Ascending aorta (tissue), 2 donors: ENCODE results near the gene SNX11. TPM values are rescaled to one million over a fixed set of nuclear protein-coding genes. Genes with fewer than 3 reads are reported as not detected.

Experiments
- DNase-seq, 2 donors: peaks; one replicate each; pipeline ENCODE4 v3.0.0-alpha.2; 2019; ENCODE audit warnings: low spot score in 2 of 2
- H3K27ac ChIP-seq, 2 donors: fragments of 200-600 bp; sonication (generic); one replicate each; pipeline ENCODE4 v1.5.1; 2016 to 2017; ENCODE audit warnings: mild to moderate bottlenecking in 1 of 2
- H3K27me3 ChIP-seq: fragments of 200-600 bp; sonication (generic); one replicate; pipeline ENCODE4 v1.5.1; 2017
- H3K36me3 ChIP-seq, 2 donors: fragments of 200-600 bp; sonication (generic); one replicate each; pipeline ENCODE4 v1.5.1; 2016
- H3K4me1 ChIP-seq, 2 donors: fragments of 200-600 bp; sonication (generic); one replicate each; pipeline ENCODE4 v1.5.1; 2016 to 2017; ENCODE audit warnings: mild to moderate bottlenecking in 1 of 2
- H3K4me3 ChIP-seq, 2 donors: fragments of 200-600 bp; sonication (generic); one replicate each; pipeline ENCODE4 v1.5.1; 2016 to 2017; ENCODE audit warnings: mild to moderate bottlenecking in 1 of 2
- H3K9me3 ChIP-seq, 2 donors: fragments of 200-600 bp; sonication (generic); one replicate each; pipeline ENCODE4 v1.5.1; 2016
- CTCF ChIP-seq, 3 experiments: fragments of 200-600 bp in 2 of 3; fragments of 450-650 bp in 1 of 3; sonication (generic) in 2 of 3; IDR thresholded peaks; one replicate each; pipeline ENCODE4 v1.5.1; 2016 to 2019; ENCODE audit warnings: antibody characterized with exemption in 3 of 3, mild to moderate bottlenecking in 1 of 3, moderate library complexity in 1 of 3
- intact Hi-C: fragments of 100-400 bp; cut with DNase I; formaldehyde crosslinking; loops from one replicate; pipeline ENCODE4 v1.15.1; 2023
- total RNA-seq: library from RNA; depleted of rRNA; stranded (reverse); fragments of >200 nt; gene quantifications from one replicate; pipeline ENCODE4 v1.1.0, GENCODE V29; 2016

Gene SNX11
- total RNA-seq, 1 donor from 2014 or later: 6.6 TPM

DNA sequence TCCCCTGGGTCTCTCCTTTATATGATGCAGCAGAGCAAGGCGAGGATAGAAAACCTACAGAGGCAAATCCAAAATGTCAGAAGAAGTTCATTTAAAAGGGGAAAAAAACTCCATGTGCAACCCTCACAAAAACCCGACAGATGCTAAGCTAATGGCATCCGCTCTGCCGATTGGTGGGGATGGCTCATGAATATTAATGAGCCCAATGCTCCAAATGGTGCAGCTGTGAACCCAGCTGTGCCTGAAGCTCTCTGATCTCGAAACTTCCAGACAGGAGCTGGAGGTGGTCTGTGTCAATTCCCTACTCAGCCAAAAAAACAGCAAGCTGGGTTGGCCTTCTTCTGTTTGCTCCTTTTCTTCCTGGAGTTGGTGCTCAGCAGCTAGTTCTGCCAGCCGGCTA is 15.5 kb downstream of the SNX11 start:
- no peaks in the 10 kb centered on the region for H3K9me3 ChIP-seq
- H3K36me3 ChIP-seq: peaks cover 38 to 69% of the 10 kb centered on the region in 2 donors
- no peak for TF ChIP-seq CTCF (IDR thresholded peaks at IDR 0.05)
- intact Hi-C loops: no loop called here
- no peaks in the 10 kb centered on the region for H3K4me1 ChIP-seq
- H3K27ac ChIP-seq: no peak overlapping the region
- no peak overlapping the region for H3K4me3 ChIP-seq
- DNase-seq: no peak
- H3K27me3 ChIP-seq: no peaks in the 10 kb centered on the region

- intact Hi-C loops: no loop called here
- H3K36me3 ChIP-seq: peaks cover 33 to 61% of the 10 kb centered on the region in 2 donors
- H3K4me1 ChIP-seq: no peaks in the 10 kb centered on the region
- no peaks in the 10 kb centered on the region for H3K9me3 ChIP-seq
- H3K4me3 ChIP-seq: no peak overlapping the region
- TF ChIP-seq CTCF (IDR thresholded peaks at IDR 0.05): no peak
- H3K27ac ChIP-seq: no peak overlapping the region
- H3K27me3 ChIP-seq: no peaks in the 10 kb centered on the region
- DNase-seq: no peak
Observed at GRCh38 chr17:48123776-48124388, 16.3 kb downstream of the SNX11 start.

DNA sequence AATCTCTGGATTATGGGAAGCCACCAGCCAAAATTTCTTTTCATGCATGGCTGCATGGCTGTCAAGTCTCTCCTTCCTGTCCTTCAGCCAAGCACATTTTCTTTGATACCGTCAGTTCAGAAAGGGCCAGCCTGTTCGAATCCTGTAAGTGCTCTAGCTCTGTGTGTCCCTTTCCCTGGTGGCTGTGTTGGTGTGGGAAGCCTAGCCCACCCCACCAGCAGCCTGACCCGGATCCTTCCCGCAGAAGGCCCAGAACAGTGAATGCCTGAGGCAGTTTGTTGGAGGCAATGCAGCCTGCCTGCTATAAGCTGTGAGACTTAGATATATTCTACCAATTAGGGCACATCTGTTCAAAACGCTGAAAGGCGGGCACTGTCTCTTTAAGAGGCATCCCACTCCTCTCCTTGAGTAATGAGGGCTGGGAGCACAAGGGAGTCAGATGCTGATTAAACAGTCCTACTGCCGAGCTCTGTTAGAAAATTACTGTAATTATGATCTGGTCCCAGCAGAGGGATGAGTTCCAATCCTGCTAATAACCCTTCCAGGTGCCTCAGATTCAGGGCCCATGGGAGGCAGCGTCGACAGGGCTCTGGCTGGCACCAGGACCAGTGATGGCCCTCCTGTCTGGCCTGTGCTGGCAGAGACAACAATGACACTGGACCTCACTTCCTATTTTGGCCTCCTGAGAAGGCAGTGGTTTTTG is 18.4 kb downstream of the SNX11 start:
- intact Hi-C loops: no loop called here
- peaks cover 22 to 47% of the 10 kb centered on the region in 2 donors for H3K36me3 ChIP-seq
- H3K27me3 ChIP-seq: no peaks in the 10 kb centered on the region
- no peak for DNase-seq
- no peak for TF ChIP-seq CTCF (IDR thresholded peaks at IDR 0.05)
- no peaks in the 10 kb centered on the region for H3K4me1 ChIP-seq
- H3K9me3 ChIP-seq: no peaks in the 10 kb centered on the region
- H3K27ac ChIP-seq: no peak overlapping the region
- no peak overlapping the region for H3K4me3 ChIP-seq

DNA sequence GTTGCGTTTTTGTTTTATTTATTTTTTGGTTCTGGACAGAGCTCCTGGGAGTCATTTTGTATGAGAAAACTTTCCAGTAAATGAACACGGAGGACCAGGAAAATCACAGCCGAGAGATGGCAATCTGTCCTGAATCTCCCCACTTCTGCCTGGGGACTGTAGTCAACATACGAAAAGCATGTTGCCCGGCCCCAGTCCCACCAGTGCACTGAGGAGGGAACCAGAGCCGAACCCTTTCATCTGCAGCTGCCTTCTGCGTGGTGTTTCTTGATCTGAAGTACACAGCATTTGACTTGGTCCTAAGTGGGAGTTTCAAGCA is 18.9 kb downstream of the SNX11 start:
- peaks cover 17 to 42% of the 10 kb centered on the region in 2 donors for H3K36me3 ChIP-seq

DNA sequence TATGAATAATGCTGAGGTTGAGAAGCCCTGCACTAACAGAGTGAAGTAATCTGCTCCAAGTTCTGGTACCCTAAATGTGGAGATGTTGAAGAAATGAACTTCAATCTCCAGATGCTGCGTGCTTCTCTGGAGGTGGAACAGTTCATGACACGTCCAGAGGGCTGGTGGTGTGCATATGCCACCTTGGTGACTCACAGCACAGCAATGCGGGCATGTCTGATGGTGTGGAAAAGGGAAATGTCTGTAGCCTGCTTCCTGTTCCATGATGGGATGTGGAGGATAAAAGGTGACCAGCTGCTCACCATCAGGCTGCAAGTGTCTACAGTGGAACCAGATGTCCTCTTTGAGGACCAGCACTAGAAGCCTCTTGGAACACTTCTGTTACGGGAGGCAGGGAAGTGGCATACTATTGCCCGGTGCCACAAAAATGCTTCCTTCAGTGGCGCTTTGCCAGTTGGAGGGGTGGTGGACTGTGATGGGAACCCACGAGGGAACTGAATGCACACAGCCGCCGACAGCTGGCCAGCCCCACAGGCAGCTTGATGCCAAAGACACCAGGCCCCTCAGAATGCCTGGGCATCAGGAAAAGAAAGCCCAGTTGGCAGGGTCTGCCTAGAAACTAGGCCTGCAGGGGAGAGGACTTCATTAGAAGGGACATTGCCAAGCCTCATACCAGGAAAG is 19.9 kb downstream of the SNX11 start:
- Histone ChIP-seq H3K36me3 (peaks cover 7 to 32% of the 10 kb centered on the region in 2 donors), H3K27ac (no peak overlapping the region), H3K4me1 (no peaks in the 10 kb centered on the region), H3K4me3 (no peak overlapping the region), H3K9me3 (no peaks in the 10 kb centered on the region), H3K27me3 (no peaks in the 10 kb centered on the region)
- intact Hi-C loops: no loop called here
- no peak for TF ChIP-seq CTCF (IDR thresholded peaks at IDR 0.05)
- no peak for DNase-seq

More for the DNA sequence above, 18.9 kb downstream of the SNX11 start:
- Histone ChIP-seq H3K27ac (no peak overlapping the region), H3K9me3 (no peaks in the 10 kb centered on the region), H3K27me3 (no peaks in the 10 kb centered on the region), H3K4me1 (no peaks in the 10 kb centered on the region), H3K4me3 (no peak overlapping the region)
- no peak for TF ChIP-seq CTCF (IDR thresholded peaks at IDR 0.05)
- DNase-seq: no peak
- intact Hi-C loops: no loop called here
